Measurements from ENCODE around the gene POM121L2. TPM values are rescaled to one million over a fixed set of nuclear protein-coding genes. Genes with fewer than 3 reads are reported as not detected.
"Not testable (repeated sequence)": the region's sequence is repeated elsewhere in the genome, so short reads cannot be mapped to it uniquely, and the experiment has no call there.

The POM121L2 gene
- total RNA-seq, 1 experiment from 2014 or later, result not detected

GRCh38 chr6:27294409-27294808 lies 17.7 kb downstream of the POM121L2 start:
- DNase-seq (ENCODE audit: low read depth), result no peak

- DNase-seq (ENCODE audit: low read depth), result peak; percentile 68
Measured at GRCh38 chr6:27293436-27294098, 18.5 kb downstream of the POM121L2 start.

GRCh38 chr6:27290850-27291208 lies 21.2 kb downstream of the POM121L2 start:
- DNase-seq (ENCODE audit: low read depth), result no peak

GRCh38 chr6:27290065-27290849 lies 21.8 kb downstream of the POM121L2 start:
- DNase-seq (ENCODE audit: low read depth), result peak; percentile 63

- DNase-seq (ENCODE audit: low read depth), result no peak
Measured at GRCh38 chr6:27288136-27289044, 23.7 kb downstream of the POM121L2 start.

GRCh38 chr6:27287751-27288135 lies 24.3 kb downstream of the POM121L2 start:
- no peak for DNase-seq (ENCODE audit: low read depth)

GRCh38 chr6:27286141-27286540 lies 25.9 kb downstream of the POM121L2 start:
- DNase-seq (ENCODE audit: low read depth), result no peak

- DNase-seq (ENCODE audit: low read depth), result no peak
Measured at GRCh38 chr6:27283279-27283678, 28.8 kb downstream of the POM121L2 start.

GRCh38 chr6:27281569-27281968 lies 30.5 kb downstream of the POM121L2 start:
- no peak for DNase-seq (ENCODE audit: low read depth)

GRCh38 chr6:27281105-27281539 lies 31.0 kb downstream of the POM121L2 start:
- DNase-seq (ENCODE audit: low read depth), result no peak

- DNase-seq (ENCODE audit: low read depth), result peak; percentile 49
Measured at GRCh38 chr6:27280540-27281000, 31.5 kb downstream of the POM121L2 start.

- peak; percentile 61 for DNase-seq (ENCODE audit: low read depth)
Measured at GRCh38 chr6:27280064-27280539, 32.0 kb downstream of the POM121L2 start.

- DNase-seq (ENCODE audit: low read depth), result no peak
Measured at GRCh38 chr6:27279513-27280063, 32.5 kb downstream of the POM121L2 start.

- no peak for DNase-seq (ENCODE audit: low read depth)
Measured at GRCh38 chr6:27275025-27275956, 36.8 kb downstream of the POM121L2 start.

- DNase-seq (ENCODE audit: low read depth), result no peak
Measured at GRCh38 chr6:27273783-27274182, 38.3 kb downstream of the POM121L2 start.

GRCh38 chr6:27268803-27269202 lies 43.3 kb downstream of the POM121L2 start:
- DNase-seq (ENCODE audit: low read depth), result no peak

- DNase-seq (ENCODE audit: low read depth), result no peak
Measured at GRCh38 chr6:27267857-27268434, 44.1 kb downstream of the POM121L2 start.

- not testable (repeated sequence) for DNase-seq (ENCODE audit: low read depth)
Measured at GRCh38 chr6:27267003-27267402, 45.1 kb downstream of the POM121L2 start.

GRCh38 chr6:27263886-27264285 lies 48.2 kb downstream of the POM121L2 start:
- no peak for DNase-seq (ENCODE audit: low read depth)

GRCh38 chr6:27260836-27261375 lies 51.2 kb downstream of the POM121L2 start:
- no peak for DNase-seq (ENCODE audit: low read depth)

Measured in LHCN-M2 (cell line).